HUES6 (cell line): ENCODE data around the gene ZNRF1.
"Not testable (repeated sequence)": the region's sequence is repeated elsewhere in the genome, so short reads cannot be mapped to it uniquely, and the experiment has no call there.

Experiments
- H3K27ac ChIP-seq: 2 replicates; pipeline ENCODE4 v1.7.0; 2013; ENCODE audit warnings: low read depth, mild to moderate bottlenecking, low read length, inconsistent platforms
- H3K27me3 ChIP-seq: 2 replicates; pipeline ENCODE4 v1.6.1; 2013; ENCODE audit warnings: low read length; ENCODE audit not compliant: control insufficient read depth, insufficient read depth
- H3K36me3 ChIP-seq: 2 replicates; pipeline ENCODE4 v1.6.1; 2013; ENCODE audit warnings: low read length; ENCODE audit not compliant: control insufficient read depth, insufficient read depth
- H3K4me1 ChIP-seq: 2 replicates; pipeline ENCODE4 v1.6.1; 2013; ENCODE audit warnings: low read length; ENCODE audit not compliant: control insufficient read depth, insufficient read depth
- H3K4me3 ChIP-seq: 2 replicates; pipeline ENCODE4 v1.5.1; 2013; ENCODE audit warnings: low read depth, low read length
- H3K9ac ChIP-seq: one replicate; pipeline ENCODE4 v1.6.1; 2013; ENCODE audit warnings: mild to moderate bottlenecking, low read length
- H3K9me3 ChIP-seq: 2 replicates; pipeline ENCODE4 v1.6.1; 2013; ENCODE audit warnings: low read depth, low read length; ENCODE audit not compliant: control insufficient read depth, insufficient read depth

ZNRF1 gene

GRCh38 chr16:75118943-75119539, 120.2 kb downstream of the ZNRF1 start:
- Histone ChIP-seq H3K27me3 (no peaks in the 10 kb centered on the region), H3K4me1 (peaks cover 24% of the 10 kb centered on the region), H3K9me3 (peaks cover 15% of the 10 kb centered on the region), H3K9ac (no peak overlapping the region), H3K4me3 (no peak overlapping the region), H3K36me3 (no peaks in the 10 kb centered on the region; the same call in 1 of the 2 replicates), H3K27ac (no peak overlapping the region)

- no peaks in the 10 kb centered on the region for H3K36me3 ChIP-seq
- no peaks in the 10 kb centered on the region for H3K27me3 ChIP-seq
- peak overlapping the region; percentile 37; the same call in 1 of the 2 replicates for H3K27ac ChIP-seq
- no peak overlapping the region for H3K9ac ChIP-seq
- no peak overlapping the region for H3K4me3 ChIP-seq
- peaks cover 15% of the 10 kb centered on the region for H3K9me3 ChIP-seq
- H3K4me1 ChIP-seq: peaks cover 20% of the 10 kb centered on the region
These were observed 121.4 kb downstream of the ZNRF1 start for GRCh38 chr16:75120253-75120652.

GRCh38 chr16:75121949-75122568, 123.2 kb downstream of the ZNRF1 start:
- H3K4me1 ChIP-seq: peaks cover 16% of the 10 kb centered on the region
- H3K4me3 ChIP-seq: no peak overlapping the region
- no peak overlapping the region for H3K9ac ChIP-seq
- no peaks in the 10 kb centered on the region for H3K27me3 ChIP-seq
- no peaks in the 10 kb centered on the region for H3K36me3 ChIP-seq
- H3K27ac ChIP-seq: no peak overlapping the region
- peaks cover 24% of the 10 kb centered on the region for H3K9me3 ChIP-seq

- H3K4me3 ChIP-seq: no peak overlapping the region
- H3K4me1 ChIP-seq: peaks cover 16% of the 10 kb centered on the region
- H3K27me3 ChIP-seq: no peaks in the 10 kb centered on the region
- no peak overlapping the region for H3K27ac ChIP-seq
- peaks cover 30% of the 10 kb centered on the region for H3K9me3 ChIP-seq
- H3K36me3 ChIP-seq: no peaks in the 10 kb centered on the region
- no peak overlapping the region for H3K9ac ChIP-seq
These were observed 123.8 kb downstream of the ZNRF1 start for GRCh38 chr16:75122609-75123008.

- Histone ChIP-seq H3K9ac (no peak overlapping the region), H3K4me1 (peaks cover 4% of the 10 kb centered on the region; the same call in 1 of the 2 replicates), H3K27ac (no peak overlapping the region), H3K4me3 (no peak overlapping the region), H3K27me3 (no peaks in the 10 kb centered on the region), H3K36me3 (no peaks in the 10 kb centered on the region), H3K9me3 (peaks cover 24% of the 10 kb centered on the region)
These were observed 129.0 kb downstream of the ZNRF1 start for GRCh38 chr16:75127713-75128415.

GRCh38 chr16:75129421-75130149, 130.8 kb downstream of the ZNRF1 start:
- not testable (repeated sequence) for H3K9ac ChIP-seq, H3K36me3 ChIP-seq, H3K27ac ChIP-seq, H3K4me3 ChIP-seq, H3K27me3 ChIP-seq, H3K4me1 ChIP-seq
- H3K9me3 ChIP-seq: peaks cover 24% of the 10 kb centered on the region

GRCh38 chr16:75130150-75130771, 131.4 kb downstream of the ZNRF1 start:
- H3K4me3 ChIP-seq: no peak overlapping the region
- no peak overlapping the region for H3K27ac ChIP-seq
- H3K9ac ChIP-seq: no peak overlapping the region
- no peaks in the 10 kb centered on the region for H3K27me3 ChIP-seq
- H3K9me3 ChIP-seq: peaks cover 24% of the 10 kb centered on the region
- H3K4me1 ChIP-seq: peaks cover 4% of the 10 kb centered on the region; the same call in 1 of the 2 replicates
- no peaks in the 10 kb centered on the region for H3K36me3 ChIP-seq

- Histone ChIP-seq H3K36me3 (no peaks in the 10 kb centered on the region), H3K4me3 (no peak overlapping the region), H3K4me1 (peaks cover 4% of the 10 kb centered on the region; the same call in 1 of the 2 replicates), H3K9ac (no peak overlapping the region), H3K27me3 (no peaks in the 10 kb centered on the region), H3K27ac (no peak overlapping the region), H3K9me3 (peaks cover 24% of the 10 kb centered on the region)
These were observed 132.3 kb downstream of the ZNRF1 start for GRCh38 chr16:75131081-75131480.

GRCh38 chr16:75138233-75138632, 139.4 kb downstream of the ZNRF1 start:
- Histone ChIP-seq H3K9ac (no peak overlapping the region), H3K4me1 (peaks cover 7% of the 10 kb centered on the region), H3K27ac (no peak overlapping the region), H3K36me3 (no peaks in the 10 kb centered on the region), H3K9me3 (no peaks in the 10 kb centered on the region), H3K27me3 (no peaks in the 10 kb centered on the region), H3K4me3 (no peak overlapping the region)

- Histone ChIP-seq H3K4me3 (no peak overlapping the region), H3K36me3 (no peaks in the 10 kb centered on the region), H3K9ac (no peak overlapping the region), H3K27ac (no peak overlapping the region), H3K4me1 (peaks cover 7% of the 10 kb centered on the region), H3K9me3 (no peaks in the 10 kb centered on the region), H3K27me3 (no peaks in the 10 kb centered on the region)
These were observed 139.8 kb downstream of the ZNRF1 start for GRCh38 chr16:75138636-75139035.
